ENCODE results near the gene GPX1. TPM values are rescaled to one million over a fixed set of nuclear protein-coding genes. Genes with fewer than 3 reads are reported as not detected.
"Not testable (repeated sequence)": the region's sequence is repeated elsewhere in the genome, so short reads cannot be mapped to it uniquely, and the experiment has no call there.

Gene GPX1
- total and polyA plus RNA-seq, 4 donors: 87.0 to 412 (median 219) TPM

DNA sequence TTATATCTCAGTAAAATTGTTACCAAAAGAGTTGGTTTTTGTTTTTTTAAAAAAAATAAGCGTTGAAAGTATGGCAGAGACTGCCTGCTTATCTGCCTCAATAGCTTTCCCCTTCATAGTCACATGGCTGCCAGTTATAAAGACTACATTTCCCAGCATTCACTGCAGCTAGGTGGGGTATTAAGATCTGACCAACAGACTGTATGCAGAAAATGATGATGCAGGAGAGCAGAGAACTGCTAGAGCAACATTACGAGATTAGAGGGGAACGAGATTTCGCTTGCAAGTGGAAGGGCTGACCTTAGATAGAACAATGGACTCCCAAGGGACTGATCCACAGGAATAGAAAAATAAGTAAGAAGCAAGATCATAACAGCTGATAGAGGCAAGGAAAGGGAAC is 39.3 kb upstream of the GPX1 start:
- no peak for DNase-seq (ENCODE audit: low spot score)
- 78% methylated on average over 4 of the region's 4 CpGs for WGBS

GRCh38 chr3:49391310-49391709 is 33.2 kb upstream of the GPX1 start:
- H3K27ac ChIP-seq (ENCODE audit: low read depth in 1 of 2, low read length in 2 of 2); H3K9me3 ChIP-seq (ENCODE audit: control insufficient read depth in 4 of 4, low read length in 3 of 4); DNase-seq (ENCODE audit: low spot score); H3K4me3 ChIP-seq (ENCODE audit: low read depth in 1 of 3, low read length in 3 of 3); H3K27me3 ChIP-seq (ENCODE audit: control insufficient read depth in 4 of 4, insufficient read depth in 4 of 4, low read length in 3 of 4); H3K4me1 ChIP-seq (ENCODE audit: control insufficient read depth in 4 of 4, insufficient read depth in 4 of 4, low read length in 3 of 4); H3K36me3 ChIP-seq (ENCODE audit: control insufficient read depth in 4 of 4, insufficient read depth in 3 of 4, low read depth in 1 of 4, low read length in 3 of 4); H3K9ac ChIP-seq (ENCODE audit: low read depth in 1 of 2, low read length in 2 of 2): not testable (repeated sequence)
- 95% methylated on average over 10 of the region's 10 CpGs for WGBS

More for the DNA sequence above, 39.3 kb upstream of the GPX1 start:
- TF ChIP-seq MAX (IDR thresholded peaks at IDR 0.05) (no peak), SP1 (IDR thresholded peaks at IDR 0.05) (peak; percentile 8), HNF4G (IDR thresholded peaks at IDR 0.05) (no peak), GABPA (IDR thresholded peaks at IDR 0.05 in 1 of 2, conservative IDR thresholded peaks at IDR 0.05 in 1 of 2) (no peak), ATF3 (IDR thresholded peaks at IDR 0.05) (no peak), RXRA (IDR thresholded peaks at IDR 0.05) (no peak), TAF1 (conservative IDR thresholded peaks at IDR 0.05) (no peak)
- no peaks in the 10 kb centered on the region for H3K27me3 ChIP-seq (ENCODE audit: control insufficient read depth in 4 of 4, insufficient read depth in 4 of 4, low read length in 3 of 4)
- H3K36me3 ChIP-seq (ENCODE audit: control insufficient read depth in 4 of 4, insufficient read depth in 3 of 4, low read depth in 1 of 4, low read length in 3 of 4): peaks cover 1 to 13% (median 3%) of the 10 kb centered on the region in 4 donors
- no peak overlapping the region for H3K27ac ChIP-seq (ENCODE audit: low read depth in 1 of 2, low read length in 2 of 2)
- no peak overlapping the region for H3K9ac ChIP-seq (ENCODE audit: low read depth in 1 of 2, low read length in 2 of 2)
- H3K9me3 ChIP-seq (ENCODE audit: control insufficient read depth in 4 of 4, low read length in 3 of 4): no peaks in the 10 kb centered on the region
- peaks cover 0 to 3% (median 3%) of the 10 kb centered on the region in 4 donors for H3K4me1 ChIP-seq (ENCODE audit: control insufficient read depth in 4 of 4, insufficient read depth in 4 of 4, low read length in 3 of 4)
- no peak overlapping the region for H3K4me3 ChIP-seq (ENCODE audit: low read depth in 1 of 3, low read length in 3 of 3)

GRCh38 chr3:49389297-49389696 is 31.1 kb upstream of the GPX1 start:
- 97% methylated on average over 6 of the region's 6 CpGs for WGBS
- Histone ChIP-seq H3K9me3 (ENCODE audit: control insufficient read depth in 4 of 4, low read length in 3 of 4) (no peaks in the 10 kb centered on the region), H3K27ac (ENCODE audit: low read depth in 1 of 2, low read length in 2 of 2) (no peak overlapping the region), H3K9ac (ENCODE audit: low read depth in 1 of 2, low read length in 2 of 2) (no peak overlapping the region), H3K27me3 (ENCODE audit: control insufficient read depth in 4 of 4, insufficient read depth in 4 of 4, low read length in 3 of 4) (no peaks in the 10 kb centered on the region), H3K4me3 (ENCODE audit: low read depth in 1 of 3, low read length in 3 of 3) (no peak overlapping the region), H3K36me3 (ENCODE audit: control insufficient read depth in 4 of 4, insufficient read depth in 3 of 4, low read depth in 1 of 4, low read length in 3 of 4) (peaks cover 0 to 1% (median under 1%) of the 10 kb centered on the region in 4 donors), H3K4me1 (ENCODE audit: control insufficient read depth in 4 of 4, insufficient read depth in 4 of 4, low read length in 3 of 4) (peaks cover 0 to 9% (median 1%) of the 10 kb centered on the region in 4 donors)
- TF ChIP-seq YY1 (IDR thresholded peaks at IDR 0.05): no peak
- no peak for TF ChIP-seq CTCF (IDR thresholded peaks at IDR 0.05; ENCODE audit: low read depth, low read length, missing input control)
- no peak for TF ChIP-seq JUND (IDR thresholded peaks at IDR 0.05)
- TF ChIP-seq FOXA2 (IDR thresholded peaks at IDR 0.05): no peak
- TF ChIP-seq, protein P1, sequence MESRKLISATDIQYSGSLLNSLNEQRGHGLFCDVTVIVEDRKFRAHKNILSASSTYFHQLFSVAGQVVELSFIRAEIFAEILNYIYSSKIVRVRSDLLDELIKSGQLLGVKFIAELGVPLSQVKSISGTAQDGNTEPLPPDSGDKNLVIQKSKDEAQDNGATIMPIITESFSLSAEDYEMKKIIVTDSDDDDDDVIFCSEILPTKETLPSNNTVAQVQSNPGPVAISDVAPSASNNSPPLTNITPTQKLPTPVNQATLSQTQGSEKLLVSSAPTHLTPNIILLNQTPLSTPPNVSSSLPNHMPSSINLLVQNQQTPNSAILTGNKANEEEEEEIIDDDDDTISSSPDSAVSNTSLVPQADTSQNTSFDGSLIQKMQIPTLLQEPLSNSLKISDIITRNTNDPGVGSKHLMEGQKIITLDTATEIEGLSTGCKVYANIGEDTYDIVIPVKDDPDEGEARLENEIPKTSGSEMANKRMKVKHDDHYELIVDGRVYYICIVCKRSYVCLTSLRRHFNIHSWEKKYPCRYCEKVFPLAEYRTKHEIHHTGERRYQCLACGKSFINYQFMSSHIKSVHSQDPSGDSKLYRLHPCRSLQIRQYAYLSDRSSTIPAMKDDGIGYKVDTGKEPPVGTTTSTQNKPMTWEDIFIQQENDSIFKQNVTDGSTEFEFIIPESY (IDR thresholded peaks at IDR 0.05): no peak
- TF ChIP-seq EGR1 (IDR thresholded peaks at IDR 0.05; ENCODE audit: low read depth in 2 of 2): no peak
- TF ChIP-seq HNF4G (IDR thresholded peaks at IDR 0.05): no peak
- TF ChIP-seq HNF4A (conservative IDR thresholded peaks at IDR 0.05): no peak
- no peak for TF ChIP-seq MAX (IDR thresholded peaks at IDR 0.05)
- no peak for TF ChIP-seq FOXA1 (IDR thresholded peaks at IDR 0.05)
- TF ChIP-seq, protein P2, sequence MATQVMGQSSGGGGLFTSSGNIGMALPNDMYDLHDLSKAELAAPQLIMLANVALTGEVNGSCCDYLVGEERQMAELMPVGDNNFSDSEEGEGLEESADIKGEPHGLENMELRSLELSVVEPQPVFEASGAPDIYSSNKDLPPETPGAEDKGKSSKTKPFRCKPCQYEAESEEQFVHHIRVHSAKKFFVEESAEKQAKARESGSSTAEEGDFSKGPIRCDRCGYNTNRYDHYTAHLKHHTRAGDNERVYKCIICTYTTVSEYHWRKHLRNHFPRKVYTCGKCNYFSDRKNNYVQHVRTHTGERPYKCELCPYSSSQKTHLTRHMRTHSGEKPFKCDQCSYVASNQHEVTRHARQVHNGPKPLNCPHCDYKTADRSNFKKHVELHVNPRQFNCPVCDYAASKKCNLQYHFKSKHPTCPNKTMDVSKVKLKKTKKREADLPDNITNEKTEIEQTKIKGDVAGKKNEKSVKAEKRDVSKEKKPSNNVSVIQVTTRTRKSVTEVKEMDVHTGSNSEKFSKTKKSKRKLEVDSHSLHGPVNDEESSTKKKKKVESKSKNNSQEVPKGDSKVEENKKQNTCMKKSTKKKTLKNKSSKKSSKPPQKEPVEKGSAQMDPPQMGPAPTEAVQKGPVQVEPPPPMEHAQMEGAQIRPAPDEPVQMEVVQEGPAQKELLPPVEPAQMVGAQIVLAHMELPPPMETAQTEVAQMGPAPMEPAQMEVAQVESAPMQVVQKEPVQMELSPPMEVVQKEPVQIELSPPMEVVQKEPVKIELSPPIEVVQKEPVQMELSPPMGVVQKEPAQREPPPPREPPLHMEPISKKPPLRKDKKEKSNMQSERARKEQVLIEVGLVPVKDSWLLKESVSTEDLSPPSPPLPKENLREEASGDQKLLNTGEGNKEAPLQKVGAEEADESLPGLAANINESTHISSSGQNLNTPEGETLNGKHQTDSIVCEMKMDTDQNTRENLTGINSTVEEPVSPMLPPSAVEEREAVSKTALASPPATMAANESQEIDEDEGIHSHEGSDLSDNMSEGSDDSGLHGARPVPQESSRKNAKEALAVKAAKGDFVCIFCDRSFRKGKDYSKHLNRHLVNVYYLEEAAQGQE (IDR thresholded peaks at IDR 0.05): no peak
- no peak for TF ChIP-seq SP1 (IDR thresholded peaks at IDR 0.05)
- TF ChIP-seq TAF1 (conservative IDR thresholded peaks at IDR 0.05): no peak
- TF ChIP-seq RAD21 (IDR thresholded peaks at IDR 0.05): no peak
- TF ChIP-seq GABPA (IDR thresholded peaks at IDR 0.05 in 1 of 2, conservative IDR thresholded peaks at IDR 0.05 in 1 of 2): no peak
- TF ChIP-seq ATF3 (IDR thresholded peaks at IDR 0.05): no peak
- no peak for TF ChIP-seq RXRA (IDR thresholded peaks at IDR 0.05)
- TF ChIP-seq NR2F2 (IDR thresholded peaks at IDR 0.05): no peak
- no peak for DNase-seq (ENCODE audit: low spot score)
